Cardiac septum (tissue), 1 donor: ENCODE data around the gene SLC9A6. TPM values are rescaled to one million over a fixed set of nuclear protein-coding genes. Genes with fewer than 3 reads are reported as not detected.
"Not testable (repeated sequence)": the region's sequence is repeated elsewhere in the genome, so short reads cannot be mapped to it uniquely, and the experiment has no call there.

Experiments
- DNase-seq: peaks from one replicate; pipeline ENCODE4 v3.0.0-alpha.2; 2020; ENCODE audit warnings: low spot score
- intact Hi-C: fragments of 100-400 bp; cut with DNase I; formaldehyde crosslinking; loops from one replicate; pipeline ENCODE4 v1.14.0; 2022
- total RNA-seq: library from RNA; stranded (reverse); fragmentation: NEBNext Ultra II Directional; extraction: Animal tissue kit (Norgen Biotek cat#: 25700); gene quantifications from one replicate; pipeline ENCODE4 v1.2.1, GENCODE V29; 2021
- donor health status: DM: no; HTN: no; CAD: no.

The SLC9A6 gene
- total RNA-seq, 1 donor from 2014 or later, result 12.5 TPM

DNA sequence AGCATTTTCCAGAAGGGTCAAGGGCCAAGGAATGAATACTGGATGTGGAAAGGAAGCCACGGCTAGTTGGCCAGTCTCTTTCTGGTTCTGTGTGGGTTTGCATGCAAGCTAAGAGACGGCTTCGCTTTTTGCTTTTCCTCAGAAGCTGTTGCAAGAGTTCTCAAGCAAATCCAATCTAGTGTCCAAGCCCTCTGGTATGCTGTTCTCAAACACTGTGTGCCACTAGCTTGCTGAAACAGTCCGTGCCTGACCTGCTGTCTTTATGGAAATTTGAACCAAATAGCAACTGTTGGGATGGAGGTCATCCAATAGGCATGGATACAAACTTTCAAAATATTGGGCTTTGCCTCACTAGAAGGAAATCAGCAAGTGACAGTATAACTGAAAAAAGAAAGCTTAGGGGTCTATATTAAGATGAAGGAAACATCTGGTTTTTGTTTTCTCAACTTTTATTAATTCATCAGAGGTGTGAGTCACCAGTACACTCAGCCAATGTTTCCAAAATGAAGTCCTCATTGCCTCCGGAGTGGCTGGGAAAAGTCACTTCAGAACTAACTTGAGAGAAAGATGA lies 70.5 kb downstream of the SLC9A6 start:
- intact Hi-C loops, result no loop called here
- no peak for DNase-seq

DNA sequence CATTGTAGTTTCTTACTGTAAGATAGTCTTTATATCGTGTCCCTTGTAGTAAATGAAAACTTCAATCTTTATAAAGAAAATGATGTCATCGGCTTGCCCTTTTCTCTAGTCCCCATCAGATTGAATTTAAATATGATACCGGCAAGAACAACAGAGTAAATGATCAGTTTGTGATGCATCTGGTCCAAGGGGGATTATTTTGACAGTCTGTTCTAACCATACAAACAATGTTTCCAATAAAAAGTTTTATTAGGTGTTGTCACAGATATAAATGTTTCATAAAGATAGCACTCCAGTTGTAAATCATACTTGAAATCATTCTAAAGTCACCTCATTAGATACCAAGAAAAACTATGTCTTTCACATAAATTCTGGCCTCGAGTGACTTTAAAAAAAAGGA lies 72.3 kb downstream of the SLC9A6 start:
- intact Hi-C loops, result no loop called here
- no peak for DNase-seq

GRCh38 chrX:136059350-136059749 lies 74.1 kb downstream of the SLC9A6 start:
- intact Hi-C loops, result no loop called here
- no peak for DNase-seq

- intact Hi-C loops, result no loop called here
- no peak for DNase-seq
Observed at GRCh38 chrX:136061286-136061685, 76.1 kb downstream of the SLC9A6 start.

- DNase-seq, result no peak
- intact Hi-C loops, result no loop called here
Observed at GRCh38 chrX:136061696-136062095, 76.5 kb downstream of the SLC9A6 start.

GRCh38 chrX:136063340-136064079 lies 78.3 kb downstream of the SLC9A6 start:
- intact Hi-C loops, result no loop called here
- no peak for DNase-seq

DNA sequence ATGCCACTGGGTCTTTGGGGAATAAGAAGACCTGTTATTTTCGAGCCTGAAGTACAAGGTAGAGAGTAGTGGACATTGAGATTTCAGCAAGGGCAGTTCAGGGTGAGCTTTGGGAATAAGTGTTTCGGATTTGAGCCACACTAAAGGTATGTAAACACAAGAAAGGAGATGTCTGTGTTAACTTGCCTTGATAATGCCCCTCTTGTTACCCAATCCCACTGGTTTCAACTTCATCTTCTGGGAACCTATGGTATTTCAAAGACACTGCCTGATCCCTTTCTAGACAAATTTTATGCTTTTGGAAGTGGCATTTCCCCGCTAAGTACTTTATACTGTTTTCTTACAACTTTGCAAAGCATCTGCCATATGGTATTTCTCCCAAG lies 79.4 kb downstream of the SLC9A6 start:
- no peak for DNase-seq
- intact Hi-C loops, result no loop called here

DNA sequence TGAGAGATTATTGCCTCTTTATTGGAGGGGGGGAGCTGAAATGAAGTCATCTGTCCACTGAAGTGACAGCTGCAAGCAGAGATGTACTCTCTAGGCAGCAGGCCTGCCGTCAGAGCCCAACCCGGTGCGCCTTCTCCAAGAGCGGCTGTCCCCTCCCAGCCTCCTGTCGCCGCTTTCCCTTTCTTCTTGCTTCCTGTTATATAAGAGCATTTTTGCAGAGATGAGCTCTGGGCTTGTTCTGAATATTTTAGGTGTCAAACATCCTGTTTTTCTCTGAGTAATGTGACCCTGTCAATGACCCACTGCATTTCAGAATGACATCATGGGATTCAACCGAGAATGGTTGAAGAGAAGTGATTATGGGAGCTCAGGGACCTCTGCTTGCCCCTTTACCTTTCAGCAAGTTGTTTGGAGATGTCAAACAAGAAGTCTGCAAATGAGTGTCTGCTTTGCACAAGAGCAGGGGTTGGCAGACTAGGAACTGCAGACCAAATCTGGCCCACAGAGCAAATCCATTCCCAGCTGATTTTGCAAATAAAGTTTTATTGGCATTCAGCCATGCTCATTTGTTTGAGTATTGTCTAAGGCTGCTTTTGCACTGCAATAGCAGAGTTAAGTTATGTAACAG lies 79.9 kb downstream of the SLC9A6 start:
- intact Hi-C loops, result no loop called here
- DNase-seq, result peak; percentile 76

GRCh38 chrX:136067097-136067496 lies 81.9 kb downstream of the SLC9A6 start:
- intact Hi-C loops, result no loop called here
- DNase-seq, result no peak

- DNase-seq, result no peak
- intact Hi-C loops, result no loop called here
Observed at GRCh38 chrX:136067966-136068365, 82.7 kb downstream of the SLC9A6 start.

DNA sequence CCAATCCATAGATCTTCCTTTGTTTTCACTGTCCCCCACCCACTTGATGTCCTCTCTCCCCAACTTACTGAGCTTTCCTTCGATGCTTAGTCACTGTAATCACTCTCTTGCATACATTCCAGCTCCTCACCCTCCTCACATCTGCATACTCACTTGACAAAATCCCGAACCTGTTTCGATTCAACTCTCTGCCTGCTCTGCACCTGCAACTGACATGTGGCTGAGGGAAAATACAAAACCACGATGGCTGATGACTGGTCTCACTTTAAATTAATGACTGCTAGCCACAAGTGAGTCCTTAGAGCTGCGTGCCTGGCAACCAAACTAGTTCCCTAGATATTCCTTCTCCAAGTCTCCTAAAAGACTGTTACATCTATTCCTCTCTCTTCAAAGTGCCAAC lies 91.7 kb downstream of the SLC9A6 start:
- DNase-seq, result no peak
- intact Hi-C loops, result no loop called here

- intact Hi-C loops, result no loop called here
- no peak for DNase-seq
Observed at GRCh38 chrX:136080766-136081165, 95.5 kb downstream of the SLC9A6 start.

- DNase-seq, result no peak
- intact Hi-C loops, result no loop called here
Observed at GRCh38 chrX:136086521-136086920, 101.3 kb downstream of the SLC9A6 start.

DNA sequence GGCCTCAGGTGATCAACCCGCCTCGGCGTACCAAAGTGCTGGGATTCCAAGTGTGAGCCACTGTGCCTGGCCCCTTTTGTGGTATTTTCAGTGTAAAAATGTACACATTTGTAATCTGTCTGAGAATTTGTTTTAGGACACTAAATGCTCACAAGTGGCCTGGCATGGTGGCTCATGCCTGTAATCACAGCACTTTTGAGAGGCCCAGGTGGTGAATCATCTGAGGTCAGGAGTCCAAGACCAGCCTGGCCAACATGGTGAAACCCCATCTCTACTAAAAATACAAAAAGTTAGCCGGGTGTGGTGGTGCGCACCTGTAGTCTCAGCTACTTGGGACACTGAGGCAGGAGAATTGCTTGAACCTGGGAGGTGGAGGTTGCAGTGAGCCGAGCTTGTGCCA lies 106.7 kb downstream of the SLC9A6 start:
- DNase-seq, intact Hi-C loops: not testable (repeated sequence)

DNA sequence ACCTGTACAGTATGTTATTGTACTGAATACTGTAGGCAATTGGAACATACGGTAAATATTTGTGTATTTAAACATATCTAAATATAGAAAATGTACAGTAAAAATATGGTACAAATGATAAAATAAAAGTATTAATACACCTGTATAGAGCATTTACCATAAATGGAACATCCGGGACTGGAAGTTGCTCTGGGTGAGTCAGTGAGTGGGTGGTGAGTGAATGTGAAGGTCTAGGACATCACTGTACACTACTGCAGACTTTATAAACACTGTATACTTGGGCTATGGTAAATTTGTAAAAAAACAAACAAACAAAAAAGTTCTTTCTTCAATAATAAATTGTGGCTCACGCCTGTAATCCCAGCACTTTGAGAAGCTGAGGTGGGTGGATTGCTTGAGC lies 109.7 kb downstream of the SLC9A6 start:
- intact Hi-C loops, result no loop called here
- DNase-seq, result no peak

Other genes with a start within 250 kb of the SLC9A6 start
- not detected for gene CT45A3, start 217.2 kb upstream of the SLC9A6 start, total RNA-seq
- gene CT45A5, start 199.9 kb upstream of the SLC9A6 start, total RNA-seq, result not detected
- not detected for gene CT45A6, start 182.6 kb upstream of the SLC9A6 start, total RNA-seq
- gene CT45A2, start 165.4 kb upstream of the SLC9A6 start, total RNA-seq, result not detected
- gene CT45A7, start 148.2 kb upstream of the SLC9A6 start, total RNA-seq, result not detected
- gene CT45A8, start 130.9 kb upstream of the SLC9A6 start, total RNA-seq, result not detected
- gene CT45A9, start 113.6 kb upstream of the SLC9A6 start, total RNA-seq, result not detected
- gene CT45A10, start 92.0 kb upstream of the SLC9A6 start, total RNA-seq, result not detected
- not detected for gene SAGE1, start 91.7 kb upstream of the SLC9A6 start, total RNA-seq
- gene MMGT1, start 11.4 kb upstream of the SLC9A6 start, total RNA-seq, result 29.5 TPM
- gene FHL1, start 162.1 kb downstream of the SLC9A6 start, total RNA-seq, result 3,112 TPM